ENCODE results near the gene UNC13B.

UNC13B gene

DNA sequence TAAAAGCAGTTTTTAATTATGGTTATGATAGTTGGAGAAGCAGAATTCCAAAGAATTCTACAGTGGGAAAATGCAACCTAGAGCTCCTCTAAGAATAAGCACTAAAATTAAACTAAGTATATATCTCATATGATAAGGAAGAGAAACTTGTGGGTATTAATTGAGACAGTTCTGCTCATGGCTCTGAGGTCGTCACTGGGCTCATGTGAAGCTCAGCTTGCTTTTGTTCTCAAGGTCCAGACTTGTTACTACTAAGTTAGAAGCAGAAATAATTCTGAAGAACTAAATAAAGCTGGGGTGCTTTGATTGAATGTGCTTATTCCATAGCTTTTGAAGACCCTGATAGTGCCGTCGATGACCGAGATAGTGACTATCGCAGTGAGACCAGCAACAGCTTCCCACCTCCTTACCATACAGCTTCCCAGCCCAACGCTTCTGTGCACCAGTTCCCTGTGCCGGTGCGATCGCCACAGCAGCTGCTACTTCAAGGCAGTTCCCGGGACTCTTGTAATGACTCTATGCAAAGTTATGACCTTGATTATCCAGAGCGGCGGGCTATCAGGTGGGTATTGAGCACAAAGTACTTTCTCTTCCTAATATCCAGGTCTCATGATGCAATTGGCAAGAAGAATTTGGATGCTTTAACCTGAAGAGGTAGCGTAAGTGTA lies 133.7 kb downstream of the UNC13B start:
- Histone ChIP-seq H3K27ac (no peak overlapping the region), H3K27me3 (no peaks in the 10 kb centered on the region), H3K9me3 (no peaks in the 10 kb centered on the region), H3K4me1 (ENCODE audit: control insufficient read depth in 1 of 2, insufficient read depth in 1 of 2, low read depth in 1 of 2, low read length in 1 of 2) (peaks cover 0 to 4% of the 10 kb centered on the region in 2 experiments), H3K36me3 (no peaks in the 10 kb centered on the region), H3K4me3 (ENCODE audit: low read depth in 1 of 2, low read length in 1 of 2) (no peak overlapping the region)
- TF ChIP-seq, protein P1, sequence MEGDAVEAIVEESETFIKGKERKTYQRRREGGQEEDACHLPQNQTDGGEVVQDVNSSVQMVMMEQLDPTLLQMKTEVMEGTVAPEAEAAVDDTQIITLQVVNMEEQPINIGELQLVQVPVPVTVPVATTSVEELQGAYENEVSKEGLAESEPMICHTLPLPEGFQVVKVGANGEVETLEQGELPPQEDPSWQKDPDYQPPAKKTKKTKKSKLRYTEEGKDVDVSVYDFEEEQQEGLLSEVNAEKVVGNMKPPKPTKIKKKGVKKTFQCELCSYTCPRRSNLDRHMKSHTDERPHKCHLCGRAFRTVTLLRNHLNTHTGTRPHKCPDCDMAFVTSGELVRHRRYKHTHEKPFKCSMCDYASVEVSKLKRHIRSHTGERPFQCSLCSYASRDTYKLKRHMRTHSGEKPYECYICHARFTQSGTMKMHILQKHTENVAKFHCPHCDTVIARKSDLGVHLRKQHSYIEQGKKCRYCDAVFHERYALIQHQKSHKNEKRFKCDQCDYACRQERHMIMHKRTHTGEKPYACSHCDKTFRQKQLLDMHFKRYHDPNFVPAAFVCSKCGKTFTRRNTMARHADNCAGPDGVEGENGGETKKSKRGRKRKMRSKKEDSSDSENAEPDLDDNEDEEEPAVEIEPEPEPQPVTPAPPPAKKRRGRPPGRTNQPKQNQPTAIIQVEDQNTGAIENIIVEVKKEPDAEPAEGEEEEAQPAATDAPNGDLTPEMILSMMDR (IDR thresholded peaks at IDR 0.05) = no peak

DNA sequence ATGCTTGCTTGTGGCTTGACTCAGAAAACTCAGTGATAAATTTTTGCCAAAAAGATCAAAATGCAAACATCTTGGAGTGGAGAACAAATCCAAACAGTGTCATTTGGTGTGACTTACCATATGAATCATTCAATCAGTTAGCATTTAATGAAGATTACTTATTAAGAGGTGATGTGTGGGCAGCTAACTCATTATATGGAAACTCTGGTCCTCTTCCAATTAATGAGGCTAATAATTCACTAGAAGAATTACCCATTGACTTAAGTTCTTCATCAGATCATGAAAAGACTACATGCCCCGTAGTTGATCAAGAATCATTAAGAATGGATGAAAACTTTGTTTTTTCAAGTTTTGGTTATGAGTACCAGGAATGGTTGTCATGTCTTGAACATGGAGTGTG lies 141.8 kb downstream of the UNC13B start:
- no peaks in the 10 kb centered on the region for H3K9me3 ChIP-seq
- H3K4me3 ChIP-seq (ENCODE audit: low read depth in 1 of 2, low read length in 1 of 2) = no peak overlapping the region
- H3K4me1 ChIP-seq (ENCODE audit: control insufficient read depth in 1 of 2, insufficient read depth in 1 of 2, low read depth in 1 of 2, low read length in 1 of 2) = no peaks in the 10 kb centered on the region
- H3K36me3 ChIP-seq = no peaks in the 10 kb centered on the region
- H3K27me3 ChIP-seq = no peaks in the 10 kb centered on the region
- TF ChIP-seq, protein P1 (IDR thresholded peaks at IDR 0.05) = no peak
- no peak overlapping the region for H3K27ac ChIP-seq

DNA sequence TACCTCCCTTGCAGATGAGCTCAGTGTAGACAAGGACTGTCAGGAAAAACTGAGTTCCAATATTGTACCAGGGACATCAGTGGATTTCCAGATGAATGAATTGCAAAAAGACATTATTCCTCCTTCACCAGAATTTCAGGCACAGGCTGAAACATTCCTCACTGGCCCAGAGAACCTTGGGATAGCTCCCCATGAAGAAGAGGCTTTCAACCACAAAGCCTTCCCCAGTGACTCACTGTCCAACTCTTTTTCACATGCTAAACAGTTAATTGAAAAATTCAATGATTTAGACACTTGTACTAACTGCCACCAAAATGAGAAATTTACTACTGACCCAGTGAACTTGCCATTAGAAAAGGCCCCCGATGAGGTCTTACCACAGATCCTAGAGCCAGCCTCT lies 144.5 kb downstream of the UNC13B start:
- H3K4me3 ChIP-seq (ENCODE audit: low read depth in 1 of 2, low read length in 1 of 2) = no peak overlapping the region
- H3K9me3 ChIP-seq = no peaks in the 10 kb centered on the region
- H3K27ac ChIP-seq = no peak overlapping the region
- no peaks in the 10 kb centered on the region for H3K36me3 ChIP-seq
- H3K4me1 ChIP-seq (ENCODE audit: control insufficient read depth in 1 of 2, insufficient read depth in 1 of 2, low read depth in 1 of 2, low read length in 1 of 2) = no peaks in the 10 kb centered on the region
- TF ChIP-seq, protein P1 (IDR thresholded peaks at IDR 0.05) = no peak
- H3K27me3 ChIP-seq = no peaks in the 10 kb centered on the region

DNA sequence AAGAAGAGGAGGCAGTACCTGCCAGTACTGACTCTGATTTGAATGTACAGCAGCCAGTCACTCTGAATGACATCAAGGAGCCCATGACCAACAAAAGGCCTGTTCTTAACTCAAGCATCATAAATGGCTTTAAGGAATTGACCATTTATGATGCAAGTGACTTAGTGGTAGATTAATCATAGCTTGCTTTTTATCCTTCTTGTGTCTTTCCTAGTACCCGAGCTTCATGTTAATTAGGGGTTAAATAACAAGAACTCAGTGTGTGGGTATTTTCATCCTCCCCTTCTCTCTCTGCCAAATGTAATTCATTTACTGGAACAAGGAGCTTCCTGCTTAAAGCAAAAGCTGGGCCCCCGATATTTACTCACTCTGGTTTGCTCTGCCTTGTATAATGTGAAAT lies 146.5 kb downstream of the UNC13B start:
- TF ChIP-seq, protein P1 (IDR thresholded peaks at IDR 0.05) = no peak

DNA sequence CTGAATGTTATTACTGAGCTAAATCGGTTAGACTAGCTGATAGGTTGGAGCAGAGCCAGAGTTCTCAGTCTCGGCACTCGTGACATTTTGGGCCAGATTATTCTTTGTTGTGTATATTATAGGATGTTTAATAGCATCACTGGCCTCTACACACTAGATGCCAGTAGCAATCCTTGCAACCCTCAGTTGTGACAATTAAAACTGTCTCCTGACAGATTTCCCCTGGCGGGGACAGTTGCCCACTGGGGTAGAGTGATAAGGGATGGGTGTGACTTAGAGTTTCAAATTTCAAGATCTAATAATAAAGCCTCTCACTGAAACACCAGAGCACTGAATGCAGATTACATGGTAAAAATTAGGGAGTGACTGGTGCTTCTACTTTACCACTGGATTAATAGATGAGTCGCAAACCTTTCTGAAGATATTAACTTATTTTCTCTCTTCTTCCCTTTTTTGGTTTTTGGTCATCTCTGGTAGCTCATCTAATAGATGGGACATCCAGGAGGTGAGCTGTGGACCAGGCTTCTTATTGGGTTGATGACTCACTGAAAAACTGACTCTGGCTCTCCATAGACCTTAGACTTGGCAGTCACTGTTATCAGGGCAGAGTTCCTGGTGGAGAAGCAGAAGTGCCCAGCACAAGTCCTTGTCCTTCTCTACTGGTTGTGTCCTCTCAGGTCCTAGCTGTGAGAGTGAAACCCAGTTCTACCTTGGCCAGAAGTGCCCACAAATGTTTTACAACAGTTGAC lies 150.3 kb downstream of the UNC13B start:
- Histone ChIP-seq H3K4me1 (ENCODE audit: control insufficient read depth in 1 of 2, insufficient read depth in 1 of 2, low read depth in 1 of 2, low read length in 1 of 2) (no peaks in the 10 kb centered on the region), H3K36me3 (no peaks in the 10 kb centered on the region), H3K27ac (no peak overlapping the region), H3K4me3 (ENCODE audit: low read depth in 1 of 2, low read length in 1 of 2) (no peak overlapping the region), H3K9me3 (no peaks in the 10 kb centered on the region), H3K27me3 (no peaks in the 10 kb centered on the region)
- TF ChIP-seq, protein P1 (IDR thresholded peaks at IDR 0.05) = no peak

More for the DNA sequence above, 146.5 kb downstream of the UNC13B start:
- Histone ChIP-seq H3K4me1 (ENCODE audit: control insufficient read depth in 1 of 2, insufficient read depth in 1 of 2, low read depth in 1 of 2, low read length in 1 of 2) (no peaks in the 10 kb centered on the region), H3K9me3 (no peaks in the 10 kb centered on the region), H3K27me3 (no peaks in the 10 kb centered on the region), H3K36me3 (no peaks in the 10 kb centered on the region), H3K4me3 (ENCODE audit: low read depth in 1 of 2, low read length in 1 of 2) (no peak overlapping the region), H3K27ac (no peak overlapping the region)
